CD14-positive monocyte (primary cell): ENCODE results near the gene MED20. TPM values are rescaled to one million over a fixed set of nuclear protein-coding genes. Genes with fewer than 3 reads are reported as not detected.

Source experiments
- DNase-seq, 3 donors: peaks; one replicate each; pipeline ENCODE4 v3.0.0-alpha.2; 2011 to 2022
- H2AFZ ChIP-seq: 2 replicates; pipeline ENCODE4 v1.6.0; 2012; ENCODE audit warnings: mild to moderate bottlenecking, low read depth, low read length, inconsistent platforms; ENCODE audit not compliant: insufficient read depth, poor library complexity, severe bottlenecking
- H3K27ac ChIP-seq, 2 donors: 1 replicate in 1 of 2; 2 replicates in 1 of 2; pipeline ENCODE4 v1.5.1; 2012 to 2013; ENCODE audit warnings: low read length in 2 of 2, control low read depth in 1 of 2, inconsistent platforms in 1 of 2, low read depth in 1 of 2, mild to moderate bottlenecking in 1 of 2
- H3K27me3 ChIP-seq, 2 donors: one replicate each; pipeline versions ENCODE4 v1.6.0 to v1.6.1; 2011 to 2013; ENCODE audit warnings: low read length in 2 of 2; ENCODE audit not compliant: control insufficient read depth in 2 of 2, insufficient read depth in 2 of 2
- H3K36me3 ChIP-seq, 2 donors: replicated peaks in 1 of 2; 1 replicate in 1 of 2; 2 replicates in 1 of 2; pipeline versions ENCODE4 v1.5.1 to v1.6.1; 2012 to 2013; ENCODE audit warnings: low read length in 2 of 2, control low read depth in 1 of 2, inconsistent platforms in 1 of 2, mild to moderate bottlenecking in 1 of 2; ENCODE audit not compliant: insufficient read depth in 2 of 2, control insufficient read depth in 1 of 2
- H3K4me1 ChIP-seq, 2 donors: 1 replicate in 1 of 2; 2 replicates in 1 of 2; pipeline versions ENCODE4 v1.5.1 to v1.6.1; 2012 to 2013; ENCODE audit warnings: low read length in 2 of 2, control low read depth in 1 of 2, inconsistent platforms in 1 of 2, mild to moderate bottlenecking in 1 of 2, moderate library complexity in 1 of 2; ENCODE audit not compliant: insufficient read depth in 2 of 2, control insufficient read depth in 1 of 2
- H3K4me2 ChIP-seq: replicated peaks from 2 replicates; pipeline ENCODE3; 2012; ENCODE audit warnings: low read length, moderate library complexity, mild to moderate bottlenecking; ENCODE audit not compliant: poor library complexity, severe bottlenecking; ENCODE audit errors: extremely low read depth
- H3K4me3 ChIP-seq, 3 experiments: fragments of 200-600 bp in 1 of 3; sonication (generic) in 1 of 3; replicated peaks in 1 of 3; 1 replicate in 2 of 3; 2 replicates in 1 of 3; pipeline ENCODE4 v1.5.1; 2011 to 2013; ENCODE audit warnings: low read length in 3 of 3, mild to moderate bottlenecking in 3 of 3, control low read depth in 2 of 3, low read depth in 2 of 3, inconsistent platforms in 1 of 3, moderate library complexity in 1 of 3
- H3K79me2 ChIP-seq: 2 replicates; pipeline ENCODE4 v1.6.0; 2012; ENCODE audit warnings: mild to moderate bottlenecking, control low read depth, inconsistent platforms, low read length, moderate library complexity; ENCODE audit not compliant: insufficient read depth
- H3K9ac ChIP-seq: 2 replicates; pipeline ENCODE4 v1.6.0; 2017; ENCODE audit warnings: low read length, mild to moderate bottlenecking; ENCODE audit not compliant: insufficient read depth, poor library complexity, severe bottlenecking
- H3K9me3 ChIP-seq, 2 donors: replicated peaks in 1 of 2; 1 replicate in 1 of 2; 2 replicates in 1 of 2; pipeline versions ENCODE4 v1.5.1 to v1.6.1; 2012 to 2013; ENCODE audit warnings: low read length in 2 of 2, control low read depth in 1 of 2; ENCODE audit not compliant: control insufficient read depth in 1 of 2, insufficient read depth in 1 of 2
- H4K20me1 ChIP-seq: 2 replicates; pipeline ENCODE4 v1.6.0; 2012; ENCODE audit warnings: mild to moderate bottlenecking, low read length, control low read depth, moderate library complexity; ENCODE audit not compliant: insufficient read depth
- H3K27ac Mint-ChIP-seq, 7 donors: one replicate each; pipeline ENCODE4 v1.8.0; 2020; ENCODE audit warnings: mild to moderate bottlenecking in 7 of 7, mixed read lengths in 7 of 7, moderate library complexity in 6 of 7, inconsistent platforms in 2 of 7
- H3K27me3 Mint-ChIP-seq, 3 donors: one replicate each; pipeline ENCODE4 v1.8.0; 2021 to 2022; ENCODE audit warnings: low read depth in 3 of 3, mild to moderate bottlenecking in 3 of 3, mixed read lengths in 3 of 3, moderate library complexity in 3 of 3, inconsistent platforms in 1 of 3
- H3K36me3 Mint-ChIP-seq, 2 donors: one replicate each; pipeline ENCODE4 v1.8.0; 2020; ENCODE audit warnings: mixed read lengths in 2 of 2, inconsistent platforms in 1 of 2, mild to moderate bottlenecking in 1 of 2
- H3K4me1 Mint-ChIP-seq: one replicate; pipeline ENCODE4 v1.8.0; 2020; ENCODE audit warnings: mild to moderate bottlenecking, mixed read lengths
- H3K4me3 Mint-ChIP-seq, 2 donors: one replicate each; pipeline ENCODE4 v1.8.0; 2020; ENCODE audit warnings: mild to moderate bottlenecking in 2 of 2, mixed read lengths in 2 of 2, moderate library complexity in 1 of 2
- H3K9me3 Mint-ChIP-seq, 7 donors: one replicate each; pipeline ENCODE4 v1.8.0; 2020 to 2022; ENCODE audit warnings: mixed read lengths in 7 of 7, mild to moderate bottlenecking in 6 of 7, moderate library complexity in 6 of 7, inconsistent platforms in 2 of 7
- WGBS: methylation state at CpG from one replicate; pipeline ENCODE4 v1.1.5; 2013; ENCODE audit warnings: missing lambda C conversion rate; ENCODE audit not compliant: insufficient coverage; 5-methylcytosine and 5-hydroxymethylcytosine counted together
- intact Hi-C, 2 donors: fragments of 100-400 bp; cut with micrococcal nuclease; formaldehyde crosslinking; loops; one replicate each; pipeline versions ENCODE4 v1.15.0 to v1.15.1; 2023
- polyA plus RNA-seq, 3 donors: library from polyadenylated mRNA; depleted of rRNA in 1 of 3; unstranded in 2 of 3; stranded (reverse) in 1 of 3; fragments of 300-500 nt in 2 of 3; fragments of >200 nt in 1 of 3; fragmentation: Illumina TruSeq in 2 of 3; gene quantifications; 1 replicate in 2 of 3; 2 replicates in 1 of 3; pipeline ENCODE4 v1.2.3, GENCODE V29; 2012 to 2021
- TF ChIP-seq, protein P1 (sequence below): fragments of 200-600 bp; IDR thresholded peaks from one replicate; pipeline ENCODE4 v1.8.0; 2022; ENCODE audit warnings: antibody characterized with exemption, mild to moderate bottlenecking

Gene MED20
- polyA plus RNA-seq, 3 donors = 6.3 to 16.2 (median 13.6) TPM

DNA sequence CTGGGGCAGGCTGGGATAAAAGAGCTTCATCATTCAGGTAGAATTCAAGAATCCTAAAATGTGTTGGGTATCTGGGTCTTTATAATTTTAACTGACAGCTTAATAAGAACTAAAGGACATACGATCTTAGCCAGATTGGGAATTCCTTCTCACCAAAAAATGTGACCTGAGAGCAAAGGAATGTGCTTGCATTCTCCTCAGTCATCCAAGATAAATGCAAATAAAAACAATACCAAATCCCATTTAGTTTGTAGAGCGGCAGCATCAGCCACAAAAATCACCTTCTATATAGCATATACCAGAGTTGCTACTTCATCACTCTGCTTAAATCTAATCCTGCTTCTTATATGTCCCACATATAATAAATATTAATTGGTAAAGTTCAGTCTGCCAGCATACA, 42.7 kb downstream of the MED20 start:
- intact Hi-C loops = no loop called here
- WGBS = 93% methylated on average over 2 of the region's 2 CpGs
- no peak overlapping the region for H2AFZ ChIP-seq
- no peaks in the 10 kb centered on the region for H3K79me2 ChIP-seq
- DNase-seq = no peak
- no peaks in the 10 kb centered on the region for H3K27me3 ChIP-seq
- H3K36me3 Mint-ChIP-seq = peaks cover 0 to 5% of the 10 kb centered on the region in 2 donors
- no peaks in the 10 kb centered on the region for H3K9me3 Mint-ChIP-seq
- no peak overlapping the region for H3K27ac Mint-ChIP-seq
- H3K27ac ChIP-seq = no peak overlapping the region
- no peak overlapping the region for H3K9ac ChIP-seq
- no peaks in the 10 kb centered on the region for H3K36me3 ChIP-seq
- TF ChIP-seq, protein P1, sequence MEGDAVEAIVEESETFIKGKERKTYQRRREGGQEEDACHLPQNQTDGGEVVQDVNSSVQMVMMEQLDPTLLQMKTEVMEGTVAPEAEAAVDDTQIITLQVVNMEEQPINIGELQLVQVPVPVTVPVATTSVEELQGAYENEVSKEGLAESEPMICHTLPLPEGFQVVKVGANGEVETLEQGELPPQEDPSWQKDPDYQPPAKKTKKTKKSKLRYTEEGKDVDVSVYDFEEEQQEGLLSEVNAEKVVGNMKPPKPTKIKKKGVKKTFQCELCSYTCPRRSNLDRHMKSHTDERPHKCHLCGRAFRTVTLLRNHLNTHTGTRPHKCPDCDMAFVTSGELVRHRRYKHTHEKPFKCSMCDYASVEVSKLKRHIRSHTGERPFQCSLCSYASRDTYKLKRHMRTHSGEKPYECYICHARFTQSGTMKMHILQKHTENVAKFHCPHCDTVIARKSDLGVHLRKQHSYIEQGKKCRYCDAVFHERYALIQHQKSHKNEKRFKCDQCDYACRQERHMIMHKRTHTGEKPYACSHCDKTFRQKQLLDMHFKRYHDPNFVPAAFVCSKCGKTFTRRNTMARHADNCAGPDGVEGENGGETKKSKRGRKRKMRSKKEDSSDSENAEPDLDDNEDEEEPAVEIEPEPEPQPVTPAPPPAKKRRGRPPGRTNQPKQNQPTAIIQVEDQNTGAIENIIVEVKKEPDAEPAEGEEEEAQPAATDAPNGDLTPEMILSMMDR = no peak
- no peaks in the 10 kb centered on the region for H3K4me1 ChIP-seq
- no peak overlapping the region for H3K4me2 ChIP-seq
- H3K4me1 Mint-ChIP-seq = peaks cover 3% of the 10 kb centered on the region
- no peaks in the 10 kb centered on the region for H3K9me3 ChIP-seq
- H3K4me3 ChIP-seq = no peak overlapping the region
- no peak overlapping the region for H3K4me3 Mint-ChIP-seq
- no peaks in the 10 kb centered on the region for H3K27me3 Mint-ChIP-seq
- no peaks in the 10 kb centered on the region for H4K20me1 ChIP-seq

DNA sequence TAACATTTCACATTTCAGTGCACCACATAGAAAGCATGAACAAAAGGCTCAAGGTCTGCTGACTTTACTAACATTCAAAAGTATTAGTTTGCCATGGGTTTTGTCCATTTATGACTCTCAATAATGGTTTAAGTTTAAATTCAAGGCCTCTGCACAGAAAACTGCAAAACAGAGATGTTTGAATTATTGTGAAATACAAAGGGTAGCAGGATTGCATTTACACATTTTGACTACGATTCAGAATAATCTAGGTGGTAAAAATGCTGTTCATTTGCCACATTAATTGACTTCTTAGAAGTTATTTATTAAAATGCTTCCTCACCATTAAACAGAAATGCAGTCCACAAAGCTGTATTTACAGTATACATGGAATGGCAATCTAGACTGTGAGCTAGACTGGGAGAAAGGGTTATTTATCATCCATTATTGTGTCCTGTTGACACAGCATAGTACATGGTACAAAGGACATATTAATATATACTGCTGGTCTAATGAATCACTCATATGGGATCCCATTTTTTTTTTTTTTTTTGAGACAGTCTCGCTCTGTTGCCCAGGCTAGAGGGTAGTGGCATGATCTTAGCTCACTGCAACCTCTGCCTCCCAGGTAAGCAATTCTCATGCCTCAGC, 43.8 kb downstream of the MED20 start:
- WGBS = no CpG with 5 or more reads among the region's 2 CpGs
- Mint-ChIP-seq H3K27me3 (no peaks in the 10 kb centered on the region), H3K4me1 (peaks cover 5% of the 10 kb centered on the region), H3K27ac (no peak overlapping the region), H3K36me3 (peaks cover 2 to 7% of the 10 kb centered on the region in 2 donors), H3K9me3 (peaks cover 0 to 9% (median 3%) of the 10 kb centered on the region in 7 donors), H3K4me3 (no peak overlapping the region)
- TF ChIP-seq, protein P1 = no peak
- no peak overlapping the region for H3K4me2 ChIP-seq
- no peak overlapping the region for H3K27ac ChIP-seq
- no peak overlapping the region for H3K9ac ChIP-seq
- no peaks in the 10 kb centered on the region for H3K36me3 ChIP-seq
- DNase-seq = no peak
- H3K9me3 ChIP-seq = peaks cover 0 to 4% of the 10 kb centered on the region in 2 donors
- intact Hi-C loops = no loop called here
- no peaks in the 10 kb centered on the region for H3K27me3 ChIP-seq
- H2AFZ ChIP-seq = no peak overlapping the region
- H4K20me1 ChIP-seq = no peaks in the 10 kb centered on the region
- no peaks in the 10 kb centered on the region for H3K79me2 ChIP-seq
- no peak overlapping the region for H3K4me3 ChIP-seq
- peaks cover 1 to 2% of the 10 kb centered on the region in 2 donors for H3K4me1 ChIP-seq
